ENCODE data around the gene ANKRD22.

Gene ANKRD22

GRCh38 chr10:88851706-88852105 is at the start of gene ANKRD22:
ANKRD22 (minus strand) TSS chr10:88851844; CDS start chr10:88851607, 237 bp downstream.
- DNase-seq (ENCODE audit: low spot score): peak; percentile 12

GRCh38 chr10:88899886-88900285 is 48.2 kb upstream of the ANKRD22 start:
- no peak for DNase-seq (ENCODE audit: low spot score)

GRCh38 chr10:88898727-88899126 is 47.1 kb upstream of the ANKRD22 start:
- no peak for DNase-seq (ENCODE audit: low spot score)

- DNase-seq (ENCODE audit: low spot score): no peak
Observed at GRCh38 chr10:88896994-88897853, 45.6 kb upstream of the ANKRD22 start.

- DNase-seq (ENCODE audit: low spot score): no peak
Observed at GRCh38 chr10:88896372-88896993, 44.8 kb upstream of the ANKRD22 start.

- DNase-seq (ENCODE audit: low spot score): no peak
Observed at GRCh38 chr10:88895250-88895649, 43.6 kb upstream of the ANKRD22 start.

- DNase-seq (ENCODE audit: low spot score): no peak
Observed at GRCh38 chr10:88893611-88894010, 42.0 kb upstream of the ANKRD22 start.

GRCh38 chr10:88892222-88892967 is 40.8 kb upstream of the ANKRD22 start:
- no peak for DNase-seq (ENCODE audit: low spot score)

- DNase-seq (ENCODE audit: low spot score): no peak
Observed at GRCh38 chr10:88890681-88891381, 39.2 kb upstream of the ANKRD22 start.

GRCh38 chr10:88889559-88890337 is 38.1 kb upstream of the ANKRD22 start:
- no peak for DNase-seq (ENCODE audit: low spot score)

GRCh38 chr10:88888810-88889445 is 37.3 kb upstream of the ANKRD22 start:
- DNase-seq (ENCODE audit: low spot score): no peak

GRCh38 chr10:88886557-88886956 is 34.9 kb upstream of the ANKRD22 start:
- no peak for DNase-seq (ENCODE audit: low spot score)

GRCh38 chr10:88883448-88883809 is 31.8 kb upstream of the ANKRD22 start:
- no peak for DNase-seq (ENCODE audit: low spot score)

- DNase-seq (ENCODE audit: low spot score): peak; percentile 62
Observed at GRCh38 chr10:88882646-88883447, 31.2 kb upstream of the ANKRD22 start.

- DNase-seq (ENCODE audit: low spot score): no peak
Observed at GRCh38 chr10:88881922-88882645, 30.4 kb upstream of the ANKRD22 start.

- no peak for DNase-seq (ENCODE audit: low spot score)
Observed at GRCh38 chr10:88881320-88881719, 29.7 kb upstream of the ANKRD22 start.

GRCh38 chr10:88880282-88881076 is 28.8 kb upstream of the ANKRD22 start:
- DNase-seq (ENCODE audit: low spot score): peak; percentile 84

GRCh38 chr10:88879534-88880281 is 28.1 kb upstream of the ANKRD22 start, which contains the start of gene STAMBPL1:
STAMBPL1 (plus strand) TSS chr10:88880245; CDS start chr10:88901709, 21,464 bp downstream.
- DNase-seq (ENCODE audit: low spot score): peak; percentile 49

Measured in AG08396 (cell line).